GM12801 (cell line): ENCODE measurements around the gene ADCY6.

Experiments used
- CTCF ChIP-seq: IDR thresholded peaks from one replicate; pipeline ENCODE4 v1.5.1; 2011; ENCODE audit warnings: control low read depth; ENCODE audit not compliant: insufficient read length; ENCODE audit errors: extremely low read depth

ADCY6 gene

GRCh38 chr12:48822139-48822538 is 33.2 kb upstream of the ADCY6 start:
- no peak for TF ChIP-seq CTCF

- no peak for TF ChIP-seq CTCF
These were observed 31.3 kb upstream of the ADCY6 start for GRCh38 chr12:48819986-48820725.

GRCh38 chr12:48818831-48819590 is 30.1 kb upstream of the ADCY6 start:
- no peak for TF ChIP-seq CTCF

GRCh38 chr12:48817873-48818830 is 29.3 kb upstream of the ADCY6 start, which contains the start of gene CACNB3:
Gene CACNB3, plus strand, starts transcription at chr12:48818496. Its CDS starts 434 bp downstream, at chr12:48818930.
- no peak for TF ChIP-seq CTCF

- TF ChIP-seq CTCF: no peak
These were observed 27.4 kb upstream of the ADCY6 start for GRCh38 chr12:48816143-48816854.

- TF ChIP-seq CTCF: no peak
These were observed 26.5 kb upstream of the ADCY6 start for GRCh38 chr12:48815126-48816110.
